HG03457 (cell line): ENCODE measurements around the gene PDE8A.

ENCODE experiments used
- ATAC-seq: cut with Tn5 transposase; IDR thresholded peaks from one replicate; pipeline ENCODE4 v1.9.1; 2021; ENCODE audit warnings: moderate number of reproducible peaks; ENCODE audit not compliant: unreplicated experiment

The PDE8A gene

DNA sequence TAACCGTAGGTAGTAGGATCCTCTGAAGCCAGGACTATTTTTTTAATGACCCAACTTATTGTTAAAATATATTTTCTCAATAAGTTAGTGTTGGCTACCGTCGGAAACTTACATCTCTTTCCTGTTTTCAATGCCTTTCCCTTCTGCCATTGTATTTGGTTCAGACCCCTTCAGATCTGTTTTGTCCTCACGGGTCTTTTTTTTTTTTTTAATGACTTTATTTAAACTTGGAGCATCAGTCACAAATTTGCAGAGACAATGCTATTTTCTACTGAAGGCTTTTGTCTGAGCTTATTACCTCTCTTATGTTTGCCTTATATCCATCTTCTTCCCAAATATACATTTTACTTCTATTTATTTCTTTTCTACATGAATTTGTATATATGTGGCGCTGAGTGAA is 47.6 kb downstream of the PDE8A start:
- ATAC-seq: no peak

DNA sequence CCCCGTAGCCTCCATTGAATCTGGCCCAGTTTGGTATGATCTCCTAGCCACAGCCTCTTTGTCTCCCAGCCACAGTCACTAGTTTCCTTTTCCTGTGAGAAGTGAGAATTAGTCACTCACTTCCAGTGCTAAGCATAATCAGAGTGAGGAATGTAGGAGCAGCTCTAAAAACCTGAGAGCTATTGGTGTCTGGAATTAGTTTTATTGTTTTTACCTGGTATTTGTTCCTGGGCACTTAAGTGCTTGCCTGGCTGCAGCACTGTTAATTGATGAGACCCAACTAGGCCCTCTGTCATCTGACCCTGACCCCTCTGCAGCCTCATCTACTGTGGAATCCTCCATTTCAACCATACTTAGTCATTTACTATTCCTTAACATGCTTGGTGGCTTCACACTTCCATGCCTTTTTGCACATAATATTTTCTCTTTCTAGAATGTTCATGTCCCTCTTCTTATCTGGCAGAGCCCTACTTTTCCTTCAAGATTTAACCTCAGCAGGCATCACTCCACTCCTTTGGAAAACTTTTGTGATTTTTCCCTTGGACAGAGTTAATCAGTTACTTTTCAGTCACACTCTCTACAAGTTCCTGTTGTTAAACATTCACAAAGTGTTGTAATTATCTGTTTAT is 48.8 kb downstream of the PDE8A start:
- ATAC-seq: no peak

DNA sequence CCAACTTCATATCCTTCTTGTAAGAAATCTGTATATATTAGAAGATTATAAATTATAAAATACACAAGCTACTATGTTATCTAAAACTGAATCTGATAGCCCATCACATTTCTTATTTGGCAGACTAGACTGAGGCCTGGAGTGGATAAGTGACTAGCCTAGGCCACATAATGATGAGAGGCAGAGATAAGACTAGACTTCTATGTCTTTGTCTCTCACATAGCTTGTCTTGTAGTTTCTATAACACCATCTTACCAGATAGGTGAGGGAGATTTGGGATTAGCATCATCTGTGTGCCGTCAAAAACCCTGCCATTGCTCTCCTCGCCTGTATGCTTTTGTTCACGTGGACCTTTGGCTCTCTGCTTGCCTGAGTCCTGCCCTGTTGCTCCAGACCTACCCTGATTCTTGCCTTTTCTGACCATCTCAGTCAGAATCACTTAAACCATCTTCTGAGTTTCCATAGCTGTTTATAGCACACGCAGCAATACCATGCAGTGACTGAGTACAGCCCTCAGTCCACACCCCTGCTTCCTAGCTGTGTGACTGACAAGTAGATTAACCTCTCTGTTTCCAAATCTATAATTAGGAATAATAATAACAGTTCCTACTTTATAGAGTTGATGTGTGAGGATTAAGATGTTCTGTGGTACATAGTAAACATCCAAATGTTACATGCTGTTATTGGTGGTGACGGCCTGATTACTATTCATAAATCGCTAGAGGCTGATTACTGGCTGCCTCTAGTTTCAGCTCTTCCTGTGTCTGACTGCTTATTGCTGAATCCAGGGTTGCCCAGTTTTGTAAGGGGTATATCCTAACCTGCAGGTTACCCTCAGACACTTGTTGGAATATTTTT is 49.7 kb downstream of the PDE8A start:
- no peak for ATAC-seq

DNA sequence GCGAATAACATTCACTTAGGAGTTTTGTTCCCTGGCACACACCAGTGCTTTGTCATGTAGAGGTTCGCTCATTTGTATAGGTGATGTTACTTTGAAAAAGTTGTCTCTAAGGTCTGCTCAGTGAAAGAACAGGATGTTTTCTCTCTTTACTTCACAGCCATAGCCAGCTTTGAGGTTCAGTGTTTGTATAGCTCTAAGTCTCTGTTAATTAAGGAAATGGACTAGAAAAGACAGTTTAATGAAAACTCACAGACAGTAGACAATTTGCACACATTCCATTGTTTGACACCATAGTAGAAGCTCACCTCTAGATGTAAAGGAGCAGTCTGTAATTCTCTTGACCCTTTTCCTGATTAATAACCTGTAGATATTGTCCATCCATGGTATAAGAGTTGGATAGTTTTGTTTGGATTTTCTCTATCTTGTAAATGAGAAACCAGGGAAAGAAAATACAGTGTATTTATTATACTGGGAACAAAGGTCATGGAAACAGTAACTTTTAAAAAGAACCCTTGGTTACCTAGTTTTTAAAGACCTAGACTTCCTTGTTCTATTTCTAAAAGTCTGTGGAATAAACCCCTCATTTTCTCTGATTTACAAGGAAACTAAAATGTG is 50.4 kb downstream of the PDE8A start:
- no peak for ATAC-seq

DNA sequence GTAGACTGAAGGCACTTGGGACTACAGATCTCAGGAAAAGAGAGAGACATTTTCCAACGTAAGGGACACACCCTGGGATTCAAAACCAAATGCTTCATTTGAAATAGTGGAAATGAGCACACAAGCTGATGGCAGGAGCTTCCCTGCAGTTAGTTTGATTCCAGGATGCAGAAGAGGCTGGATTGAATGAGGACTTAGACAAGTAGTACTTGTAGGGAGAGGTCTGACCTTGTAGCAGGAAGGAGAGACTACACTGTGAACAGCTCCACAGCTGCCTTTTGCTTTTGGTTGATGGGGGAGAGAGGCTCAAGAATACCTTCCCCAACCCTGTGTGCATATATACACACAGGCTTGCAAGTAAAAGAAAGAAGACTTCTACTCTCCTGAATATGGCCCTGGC is 51.5 kb downstream of the PDE8A start:
- ATAC-seq: no peak

DNA sequence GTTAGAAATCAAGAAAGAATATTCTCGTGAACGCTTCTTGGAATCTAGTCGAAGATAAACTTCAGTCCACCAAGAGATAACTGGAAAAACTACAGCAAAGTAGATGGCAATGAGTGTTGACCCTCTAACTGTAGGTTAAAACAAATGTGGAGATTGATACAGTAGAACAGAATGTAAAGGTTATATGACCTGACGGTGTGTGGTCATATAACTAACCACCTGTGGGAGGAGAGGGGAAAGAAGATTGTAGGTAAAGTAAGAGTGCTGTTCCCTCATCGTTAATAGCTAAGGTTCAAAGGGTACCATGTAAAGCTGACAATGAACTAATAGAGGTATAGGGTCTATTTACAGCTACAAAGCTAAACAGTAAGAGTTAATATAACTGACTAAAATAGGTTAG is 52.6 kb downstream of the PDE8A start:
- ATAC-seq: no peak

DNA sequence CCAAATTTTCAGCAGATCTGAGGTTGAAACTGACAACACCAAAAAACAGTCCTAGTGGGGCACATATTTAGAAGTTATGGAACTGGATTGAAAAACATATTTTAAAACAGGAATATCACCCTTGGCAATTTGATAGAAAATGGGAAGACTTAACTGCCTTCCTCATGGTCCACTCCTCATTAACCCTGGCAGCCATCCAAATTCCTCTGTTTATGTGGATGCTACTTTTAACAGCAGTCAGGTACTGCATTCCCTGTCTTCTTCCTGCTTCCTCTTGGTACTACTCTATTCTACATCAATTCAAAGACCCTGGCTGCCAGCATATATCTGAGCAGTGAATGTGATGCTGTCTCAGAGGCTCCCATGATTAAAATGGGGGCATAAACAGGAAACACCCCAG is 54.3 kb downstream of the PDE8A start:
- ATAC-seq: no peak

DNA sequence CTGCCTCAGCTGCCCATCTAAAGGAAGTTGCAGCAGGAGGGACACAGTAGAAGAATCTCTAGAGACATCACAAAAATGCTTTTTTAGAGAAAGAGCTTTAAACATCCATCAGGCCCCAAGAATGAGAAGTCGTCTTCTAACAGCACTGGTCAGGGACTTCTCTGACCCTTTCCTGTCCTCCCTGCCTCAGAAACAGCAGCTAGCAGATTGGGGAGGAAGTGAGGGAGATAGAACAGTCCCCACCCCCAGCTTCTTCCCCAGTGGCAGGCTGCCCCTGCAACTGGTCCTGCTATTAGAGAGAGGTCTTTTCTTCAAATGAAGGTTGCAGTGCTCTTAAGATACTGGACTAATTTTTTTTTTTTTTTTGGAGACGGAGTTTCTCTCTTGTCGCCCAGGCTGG is 55.1 kb downstream of the PDE8A start:
- no peak for ATAC-seq

DNA sequence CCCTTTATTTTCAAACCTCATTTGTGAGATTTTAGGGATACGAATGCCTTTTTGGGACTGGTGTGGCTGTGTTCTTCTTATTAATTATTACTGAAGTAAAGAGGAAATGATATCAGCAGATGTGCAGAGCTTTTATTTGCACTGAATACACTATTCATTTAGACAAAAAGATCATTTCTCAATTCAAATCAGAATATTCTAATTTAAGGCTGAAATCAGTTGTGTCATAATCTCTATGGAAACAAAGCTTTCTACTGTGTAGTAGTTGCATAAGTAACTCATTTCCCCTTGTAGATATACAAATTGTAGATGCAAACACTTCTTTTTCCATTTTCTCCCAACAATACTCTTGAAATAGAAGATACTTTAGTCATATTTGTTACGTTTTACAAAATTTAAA is 56.0 kb downstream of the PDE8A start:
- no peak for ATAC-seq

DNA sequence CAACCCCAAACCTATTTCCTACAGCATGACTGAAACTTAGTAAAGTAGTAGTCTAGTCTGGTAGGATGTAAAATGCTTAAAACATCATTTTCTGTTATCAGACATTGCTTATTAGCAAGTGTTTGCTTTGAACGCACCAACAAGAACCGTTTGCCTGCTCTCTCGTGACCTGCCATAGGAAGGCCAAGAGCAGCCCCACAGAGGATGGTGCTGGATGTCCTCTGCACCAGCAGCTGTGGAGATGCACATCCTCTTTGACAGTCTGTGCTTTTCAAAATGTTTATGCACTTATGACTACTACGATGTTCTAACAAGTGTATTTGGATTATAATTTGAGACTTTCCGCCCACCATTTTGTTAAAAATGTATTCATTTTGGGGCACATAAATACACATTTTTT is 59.6 kb downstream of the PDE8A start:
- no peak for ATAC-seq

DNA sequence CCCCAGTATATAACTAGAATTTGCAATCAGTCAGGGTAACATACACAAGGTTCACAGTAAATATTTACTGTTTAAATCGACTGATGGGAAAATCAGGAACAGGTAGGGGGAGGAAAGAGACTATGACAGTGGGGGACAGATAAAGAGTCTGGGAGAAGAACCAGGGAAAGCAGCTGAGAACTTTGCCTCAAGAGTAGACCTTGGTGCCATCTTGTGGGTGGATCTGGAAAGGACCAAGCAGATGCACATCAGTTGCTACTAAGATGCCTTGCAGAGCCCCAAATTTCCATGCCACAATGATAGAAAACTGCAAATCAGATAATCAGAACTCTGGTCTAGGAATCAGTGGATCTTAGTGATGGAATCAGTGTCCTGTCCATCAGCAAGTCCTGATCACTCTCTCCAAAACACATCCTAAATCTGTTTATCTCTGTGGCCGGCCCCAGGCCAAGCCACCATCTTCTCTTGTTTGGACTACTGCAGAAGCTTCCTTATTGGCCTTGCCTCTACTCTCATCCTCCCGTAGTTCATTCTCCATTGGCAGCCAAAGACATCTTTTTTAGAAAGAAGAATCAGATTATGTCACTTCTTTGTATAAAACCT is 62.7 kb downstream of the PDE8A start:
- ATAC-seq: no peak

DNA sequence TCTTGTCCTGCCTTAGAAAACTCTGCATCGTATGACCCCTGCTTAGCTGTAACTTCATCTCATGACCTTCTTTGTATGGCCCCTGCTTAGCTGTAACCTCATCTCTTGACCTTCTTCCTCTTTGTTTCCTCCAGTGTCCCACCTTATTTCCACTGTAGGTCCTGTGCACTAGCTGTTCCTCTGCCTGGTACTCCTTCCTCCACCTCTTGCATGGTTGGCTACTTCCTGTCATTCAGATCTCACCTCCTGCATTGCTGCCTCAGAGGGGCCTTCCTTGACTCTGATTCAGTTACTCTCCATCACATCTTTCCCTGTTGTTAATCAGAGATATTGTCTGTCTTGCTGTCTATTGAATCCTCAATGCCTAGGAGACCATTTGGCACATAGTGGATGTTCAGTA is 63.2 kb downstream of the PDE8A start:
- no peak for ATAC-seq

DNA sequence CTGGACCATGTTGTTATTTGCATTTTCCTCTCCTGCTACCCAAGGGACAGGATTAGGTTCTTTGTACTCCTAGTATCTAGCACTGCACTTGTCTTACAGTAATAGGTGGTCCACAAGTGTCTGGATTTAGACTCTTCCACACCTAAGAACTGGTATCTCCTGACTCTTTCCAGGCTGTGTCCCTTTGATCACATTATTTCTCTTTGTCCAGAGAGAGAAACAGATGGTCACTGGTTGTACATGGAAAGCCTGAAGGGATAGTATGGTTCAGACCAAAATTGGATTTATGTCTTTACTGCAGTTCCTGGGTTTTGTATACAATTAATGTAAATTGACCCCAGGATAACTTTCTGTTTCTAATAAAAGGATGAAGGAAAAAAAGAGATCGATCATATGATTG is 64.0 kb downstream of the PDE8A start:
- no peak for ATAC-seq

DNA sequence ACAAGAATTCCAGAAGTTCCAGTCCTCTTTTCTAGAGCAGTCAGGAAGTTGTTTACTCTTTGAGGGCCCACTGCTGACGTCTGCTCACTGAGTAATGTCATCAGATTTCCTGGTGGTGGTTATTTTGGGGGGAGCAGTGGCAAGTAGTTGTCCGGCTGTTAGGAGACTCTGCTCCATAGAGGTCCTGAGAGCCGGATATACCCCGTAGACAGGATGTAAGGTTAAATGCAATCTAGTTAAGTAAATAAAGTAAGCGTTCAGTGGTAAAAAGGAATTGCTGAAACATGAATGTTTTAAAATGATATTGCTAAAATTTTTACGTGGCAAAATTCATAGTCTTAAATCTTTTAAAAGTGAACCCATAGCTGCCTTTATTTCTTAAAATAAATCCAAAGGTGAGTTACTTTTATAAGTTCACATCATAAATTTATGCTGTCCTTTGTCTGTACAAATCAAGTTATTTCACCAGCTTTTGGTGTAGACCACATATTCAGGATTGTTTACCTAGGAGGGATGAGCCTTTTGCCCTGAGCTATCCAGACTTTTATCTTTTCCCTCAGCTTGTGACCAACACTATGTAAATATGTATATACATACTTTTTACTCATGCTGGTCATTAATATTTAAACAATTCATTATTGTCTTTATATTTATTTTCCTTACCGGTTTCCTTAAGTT is 65.8 kb downstream of the PDE8A start:
- peak; percentile 68 for ATAC-seq

DNA sequence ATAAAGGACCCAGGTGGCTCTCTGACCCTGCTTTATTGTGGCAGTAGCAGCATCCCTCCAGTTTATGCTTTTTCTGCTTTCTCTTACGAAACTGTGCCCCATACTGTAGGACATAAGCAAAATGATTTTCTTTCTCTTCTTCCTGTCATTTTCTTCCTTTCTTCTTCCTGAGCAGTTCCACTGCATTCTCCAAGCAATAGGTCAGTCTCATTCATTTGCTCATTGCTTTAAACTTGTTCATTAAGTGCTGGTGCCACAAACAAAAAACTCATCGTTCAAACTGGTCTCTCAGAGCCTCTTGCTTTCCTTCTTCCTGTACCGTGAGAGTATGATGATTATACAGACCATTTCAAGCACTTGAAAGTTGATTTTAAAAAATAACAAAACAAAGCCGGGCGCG is 66.8 kb downstream of the PDE8A start:
- no peak for ATAC-seq

DNA sequence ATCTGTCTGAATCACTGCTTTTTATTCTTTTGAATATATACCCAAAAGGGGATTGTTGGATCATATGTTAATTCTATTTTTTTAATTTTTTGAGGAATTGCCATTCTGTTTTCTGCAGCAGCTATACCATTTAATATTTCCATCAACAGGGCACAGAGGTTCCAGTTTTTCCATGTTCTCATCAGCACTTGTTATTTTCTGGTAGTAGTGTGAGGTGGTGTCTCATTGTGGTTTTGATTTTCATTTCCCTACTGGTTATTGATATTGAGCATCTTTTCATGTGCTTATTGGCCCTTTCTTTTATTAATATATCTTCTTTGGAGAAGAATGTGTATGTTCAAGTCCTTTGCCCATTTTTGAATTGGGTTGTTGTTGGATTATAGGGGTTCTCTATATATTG is 68.1 kb downstream of the PDE8A start:
- ATAC-seq: no peak

DNA sequence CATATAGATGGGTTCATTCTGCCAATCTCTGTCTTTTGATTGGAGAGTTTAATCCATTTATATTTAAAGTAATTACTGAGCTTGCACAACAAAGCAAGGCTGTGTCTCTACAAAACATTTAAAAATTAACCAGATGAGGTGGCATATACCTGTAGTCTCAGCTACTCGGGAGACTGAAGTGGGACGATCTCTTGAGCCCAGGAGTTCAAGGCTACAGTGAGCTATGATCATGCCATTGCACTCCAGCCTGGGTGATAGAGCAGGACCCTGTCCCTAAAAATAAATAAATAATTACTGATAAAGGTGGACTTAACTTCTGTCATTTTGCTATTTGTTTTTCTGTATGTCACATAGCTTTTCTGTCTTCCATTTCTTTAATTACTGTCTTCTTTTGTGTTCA is 78.1 kb downstream of the PDE8A start:
- no peak for ATAC-seq

DNA sequence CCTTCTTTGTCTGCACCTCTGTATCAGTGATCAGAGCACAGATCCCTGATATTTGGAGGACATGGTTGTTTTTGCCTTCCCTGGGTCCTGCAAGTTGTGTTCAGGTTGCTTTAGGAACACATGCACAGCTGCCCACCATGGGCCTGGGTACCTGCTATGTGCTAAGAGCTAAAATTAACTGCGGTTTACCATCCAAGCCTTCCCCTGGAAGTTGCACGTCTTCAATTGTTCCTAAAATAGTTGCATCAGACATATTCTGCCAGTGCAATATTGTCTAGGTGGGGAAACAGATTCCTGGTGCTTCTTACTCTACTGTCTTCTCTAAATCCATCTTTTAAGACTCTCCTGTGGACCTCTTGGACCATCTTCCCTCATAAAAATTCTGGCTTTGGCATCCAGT is 80.9 kb downstream of the PDE8A start:
- no peak for ATAC-seq

DNA sequence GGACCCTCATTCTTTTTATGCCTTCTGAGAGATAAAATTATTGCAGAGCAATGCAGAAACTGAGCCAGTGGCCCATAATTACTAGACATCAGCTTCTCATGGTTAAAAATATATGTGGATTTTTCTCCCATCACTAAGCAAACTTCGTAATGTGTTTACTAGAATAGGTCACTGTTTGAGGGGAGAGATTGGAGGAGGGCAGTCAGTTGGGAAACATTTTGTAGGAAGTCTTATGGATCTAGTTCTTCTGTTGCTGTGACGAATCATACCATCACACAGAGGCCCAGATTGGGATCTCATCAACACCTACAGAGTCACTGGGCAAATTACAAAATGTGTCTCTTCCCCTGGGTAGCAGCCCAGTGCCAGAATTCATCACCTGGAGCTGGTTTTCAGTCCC is 81.4 kb downstream of the PDE8A start:
- ATAC-seq: no peak

DNA sequence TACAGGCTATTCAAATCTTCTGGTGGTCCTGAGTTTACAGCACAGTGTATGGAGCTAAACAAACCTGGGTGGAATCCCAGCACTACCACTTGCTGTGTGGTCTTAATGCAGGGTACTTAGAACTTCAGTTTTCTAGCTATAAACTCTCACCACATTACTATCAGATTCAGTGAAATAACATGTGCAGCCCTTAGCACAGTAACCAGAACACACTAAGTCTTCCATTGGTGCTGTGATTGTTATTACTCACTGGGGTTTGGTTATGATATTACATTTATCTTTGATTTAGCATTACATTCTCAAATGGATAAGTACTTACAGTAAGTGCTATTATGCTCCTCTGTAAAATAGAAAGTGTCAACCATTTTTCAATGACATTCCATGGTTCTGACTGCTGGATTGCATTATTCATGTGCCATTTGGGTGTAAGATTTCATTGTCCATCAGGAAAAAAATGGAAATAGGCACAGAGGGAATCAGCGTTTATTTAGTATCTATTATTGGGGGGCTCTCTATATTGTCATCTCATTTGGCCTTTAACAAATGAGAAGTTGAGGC is 81.9 kb downstream of the PDE8A start:
- no peak for ATAC-seq

DNA sequence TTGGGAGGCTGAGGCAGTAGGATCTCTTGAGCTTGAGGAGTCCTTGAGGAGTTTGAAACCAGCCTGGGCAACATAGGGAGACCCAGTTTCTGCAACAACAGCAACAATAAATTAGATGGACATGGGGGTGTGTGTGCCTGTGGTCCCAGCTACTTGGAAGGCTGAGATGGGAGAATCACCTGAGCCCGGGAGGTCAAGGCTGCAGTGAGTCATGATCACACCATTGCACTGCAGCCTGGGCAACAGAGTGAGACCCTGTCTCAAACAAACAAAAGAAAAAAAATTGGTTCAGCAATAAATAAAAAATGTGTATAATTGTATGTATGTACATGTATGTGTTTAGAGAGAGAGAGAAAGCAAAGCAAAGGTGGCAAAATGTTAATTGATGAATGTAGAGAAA is 83.1 kb downstream of the PDE8A start:
- ATAC-seq: no peak
